HG02571 (cell line): ENCODE measurements around the gene RASGEF1C.

Experiments used
- ATAC-seq: cut with Tn5 transposase; IDR thresholded peaks from one replicate; pipeline ENCODE4 v1.9.1; 2021; ENCODE audit warnings: mild to moderate bottlenecking, moderate library complexity; ENCODE audit not compliant: unreplicated experiment

RASGEF1C gene

GRCh38 chr5:180160789-180161188, 48.2 kb downstream of the RASGEF1C start:
- ATAC-seq: no peak

DNA sequence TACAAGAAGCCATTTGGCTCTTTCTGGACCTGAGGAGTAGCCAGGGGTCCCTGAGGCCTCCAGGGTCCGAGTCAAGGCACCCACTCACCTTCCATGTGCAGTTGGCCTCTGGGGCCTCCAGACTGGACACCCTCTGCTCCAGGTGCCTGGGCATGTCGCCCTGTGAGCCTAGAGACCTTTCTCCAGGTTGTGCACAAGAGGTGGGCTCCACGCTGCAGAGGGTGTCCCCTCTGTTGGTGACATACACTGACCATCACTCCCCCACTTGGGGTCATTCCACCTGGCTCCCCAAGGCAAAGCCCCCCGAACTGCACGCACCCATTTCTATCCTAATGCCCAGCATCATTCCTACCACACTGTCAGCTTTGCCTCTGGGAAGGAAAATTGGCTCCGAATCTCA, 48.8 kb downstream of the RASGEF1C start:
- ATAC-seq: no peak

DNA sequence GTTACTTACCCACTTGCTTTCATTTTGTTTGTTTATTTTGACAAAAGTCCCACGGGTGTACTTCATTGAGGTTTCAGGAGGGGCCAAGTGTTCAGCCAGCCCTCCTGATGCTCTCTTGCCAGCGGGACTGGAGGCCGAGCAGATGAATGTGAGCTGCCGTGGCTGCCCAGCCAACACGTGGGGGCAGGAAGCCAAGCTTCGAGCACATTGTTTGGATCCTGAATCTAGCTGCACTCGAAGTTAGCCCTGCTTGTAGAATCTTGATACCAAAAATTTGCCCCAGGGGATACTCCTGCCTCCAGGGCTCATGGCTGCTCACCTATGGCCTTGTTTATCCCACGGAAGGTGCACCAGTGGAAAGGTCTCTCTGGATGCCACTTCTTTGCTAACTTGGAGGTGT, 49.3 kb downstream of the RASGEF1C start:
- ATAC-seq: no peak

DNA sequence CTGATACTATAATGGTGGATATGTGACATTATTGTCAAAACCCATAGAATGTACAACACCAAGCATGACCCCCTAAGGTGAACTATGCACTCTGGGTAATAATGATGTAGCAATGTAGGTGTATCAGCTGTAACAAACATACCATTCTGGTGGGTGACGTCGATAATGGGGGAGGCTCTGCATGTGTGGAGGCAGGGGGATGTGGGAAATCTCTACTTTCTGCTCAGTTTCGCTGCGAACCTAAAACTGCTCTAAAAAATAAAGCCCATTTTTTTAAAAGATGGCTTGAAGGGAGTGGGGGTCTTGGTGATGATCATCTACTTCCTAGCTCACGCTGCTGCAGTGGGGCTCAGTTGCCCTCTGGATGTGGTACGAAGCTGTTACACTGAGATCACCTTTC, 51.1 kb downstream of the RASGEF1C start:
- no peak for ATAC-seq

DNA sequence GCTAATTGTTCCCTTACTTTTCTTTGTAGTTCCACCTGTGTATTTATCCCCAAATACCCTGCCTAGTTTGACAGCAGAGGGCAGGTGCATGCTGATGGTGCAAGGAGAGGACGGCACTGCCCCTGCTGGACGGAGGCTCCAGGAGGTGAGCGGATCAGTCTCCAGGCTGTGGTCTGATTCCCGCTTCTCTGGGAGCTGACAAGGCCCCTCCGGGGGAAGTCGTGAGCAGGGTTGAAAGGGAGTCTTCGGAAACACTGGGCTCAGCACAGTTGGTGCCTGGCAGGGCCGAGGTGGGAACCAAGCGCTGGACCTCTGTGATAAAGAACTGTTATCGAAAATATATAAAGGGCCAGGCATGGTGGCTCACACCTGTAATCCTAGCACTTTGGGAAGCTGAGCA, 52.9 kb downstream of the RASGEF1C start:
- no peak for ATAC-seq

GRCh38 chr5:180155365-180155926, 53.6 kb downstream of the RASGEF1C start:
- no peak for ATAC-seq

DNA sequence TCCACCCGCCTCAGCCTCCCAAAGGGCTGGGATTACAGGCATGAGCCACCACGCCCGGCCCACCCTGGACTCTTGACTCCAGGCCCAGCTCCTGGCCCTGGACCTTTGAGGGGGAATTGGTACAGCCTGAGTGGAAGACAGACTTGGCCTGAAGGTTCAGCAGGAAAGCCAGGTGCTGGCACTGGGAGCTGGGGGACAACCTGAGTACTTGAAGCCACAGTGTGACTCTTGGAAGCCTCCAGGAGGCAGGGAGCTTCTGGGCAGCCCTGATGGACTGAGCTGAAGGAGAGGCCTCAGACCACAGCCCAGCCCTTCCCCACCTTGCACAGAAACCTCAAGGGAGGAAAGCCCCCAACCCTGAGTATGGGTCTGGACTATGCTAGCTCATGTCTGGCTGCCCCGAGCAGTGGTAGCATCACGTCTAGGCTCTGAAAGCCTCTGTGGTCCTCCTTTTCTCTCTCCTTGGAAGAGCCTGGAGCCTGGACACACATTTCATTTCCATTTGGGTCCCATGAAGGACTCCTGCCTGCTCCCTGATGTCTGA, 54.1 kb downstream of the RASGEF1C start:
- no peak for ATAC-seq

DNA sequence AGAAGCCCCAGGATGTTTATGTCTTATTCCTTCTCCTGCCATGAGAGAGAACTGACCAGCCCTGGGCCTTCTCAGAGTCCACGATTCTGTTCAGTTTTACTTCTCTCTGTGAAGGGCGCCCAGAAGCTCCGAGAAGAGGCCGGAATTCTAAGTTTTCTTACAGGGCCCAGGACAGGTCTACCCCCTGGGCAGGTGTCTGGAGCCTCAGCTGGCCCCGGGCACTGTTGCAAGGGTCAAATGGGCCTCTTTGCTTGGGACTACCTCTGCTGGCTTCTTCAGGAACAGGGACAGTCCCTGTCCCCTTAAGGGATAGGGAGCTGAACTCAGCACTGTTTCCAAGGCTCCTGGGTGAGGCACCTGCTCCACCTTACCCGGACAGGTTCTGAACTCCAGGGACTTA, 55.0 kb downstream of the RASGEF1C start:
- no peak for ATAC-seq

- no peak for ATAC-seq
Measured at GRCh38 chr5:180153099-180153498, 55.9 kb downstream of the RASGEF1C start.

DNA sequence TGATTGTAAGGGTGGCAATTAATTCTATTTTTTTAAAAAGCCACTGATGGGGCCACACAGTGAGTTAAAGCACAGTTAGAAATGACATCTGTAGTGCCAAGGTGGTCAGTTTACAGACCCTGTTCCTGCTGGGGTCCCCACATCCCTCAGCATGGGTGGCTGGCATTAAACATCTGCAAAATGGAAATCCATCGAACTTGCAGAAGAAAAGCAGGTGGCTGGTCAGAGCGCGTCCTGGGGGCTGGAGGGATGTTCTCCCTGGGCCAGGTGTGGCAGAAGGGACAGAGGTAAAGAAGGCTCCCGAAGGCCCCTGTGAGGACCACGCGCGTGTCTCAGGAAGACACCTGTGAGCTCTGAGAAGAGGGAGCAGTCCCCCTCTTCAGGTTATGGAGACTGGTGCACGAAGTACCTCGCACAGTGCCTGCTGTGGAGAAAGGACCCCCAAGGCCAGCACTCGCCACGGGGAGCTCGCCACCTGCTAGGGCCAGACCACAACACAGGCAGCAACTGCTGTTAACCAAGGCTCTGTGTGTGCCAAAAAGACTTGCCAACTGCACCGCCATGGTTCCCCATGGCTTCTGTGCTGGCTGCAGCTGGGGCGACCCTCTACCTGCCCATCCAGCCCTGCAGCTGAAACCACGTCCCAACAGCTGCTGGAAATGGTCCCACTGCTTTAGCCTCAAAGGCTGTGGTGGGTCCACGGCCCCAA, 65.2 kb downstream of the RASGEF1C start:
- no peak for ATAC-seq

DNA sequence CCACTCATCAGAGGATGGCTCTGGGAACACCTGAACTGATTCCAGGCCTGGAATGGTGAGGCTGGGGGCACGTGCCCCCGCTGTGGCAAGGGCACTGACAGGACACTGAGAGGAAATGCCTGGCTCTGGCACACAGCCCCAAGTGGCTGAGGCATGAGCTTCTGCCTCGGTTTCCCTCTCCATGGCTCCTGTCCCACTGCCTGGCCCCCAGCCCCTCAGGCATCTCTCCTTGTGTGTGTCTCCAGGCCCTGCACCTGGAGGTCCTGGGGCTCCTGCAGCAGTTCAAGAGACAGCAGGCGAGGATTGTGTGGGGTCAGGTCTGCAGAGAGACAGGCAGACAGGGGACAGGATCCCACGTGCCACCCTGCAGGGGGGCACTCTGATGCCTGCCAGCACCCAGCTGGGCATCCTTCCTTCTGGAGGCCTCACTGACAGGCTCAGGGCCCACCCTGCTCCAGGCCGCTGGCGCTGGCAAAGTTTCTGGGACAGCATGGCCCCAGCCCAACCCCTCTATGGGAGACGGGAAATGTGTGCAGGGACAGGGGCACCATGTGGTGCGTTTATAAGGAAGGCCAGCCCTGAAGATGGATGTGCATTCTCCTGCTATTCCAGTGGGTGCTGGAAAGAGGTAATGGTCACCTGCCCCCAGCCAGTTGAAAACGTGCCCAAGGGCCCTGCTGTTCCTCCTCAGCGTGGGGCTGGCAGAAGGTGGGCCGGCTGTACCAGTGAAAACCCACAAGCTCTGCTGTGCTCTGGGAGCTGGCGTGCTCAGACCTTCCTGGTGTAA, 66.0 kb downstream of the RASGEF1C start:
- no peak for ATAC-seq

GRCh38 chr5:180142021-180142765, 66.8 kb downstream of the RASGEF1C start:
- ATAC-seq: no peak

DNA sequence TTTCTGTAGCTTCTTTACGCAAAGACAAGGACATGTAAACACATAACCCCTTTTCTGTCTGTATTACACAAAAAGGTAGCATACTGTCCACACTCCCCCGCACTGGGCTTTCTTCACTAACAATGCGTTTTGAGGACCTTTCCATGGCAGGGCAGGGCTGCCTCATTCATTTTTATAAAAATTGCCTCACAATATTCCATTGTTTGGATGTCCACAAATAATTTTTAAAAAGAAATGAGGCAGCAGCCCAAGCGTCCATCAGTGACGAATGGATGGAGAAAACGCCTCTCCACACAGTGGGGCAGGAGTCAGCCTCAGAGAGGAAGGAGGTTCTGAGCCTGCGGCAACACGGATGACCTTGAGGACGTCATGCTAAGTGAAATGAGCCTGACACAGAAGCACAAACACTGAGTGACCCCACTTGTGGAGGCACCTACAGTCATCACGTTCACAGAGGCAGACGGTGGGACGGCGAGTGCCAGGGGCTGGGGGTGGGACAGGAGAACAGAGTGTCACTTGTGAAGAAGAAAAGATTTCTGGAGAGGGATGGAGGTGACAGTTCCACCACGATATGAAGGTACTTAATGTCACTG, 67.8 kb downstream of the RASGEF1C start:
- ATAC-seq: no peak

DNA sequence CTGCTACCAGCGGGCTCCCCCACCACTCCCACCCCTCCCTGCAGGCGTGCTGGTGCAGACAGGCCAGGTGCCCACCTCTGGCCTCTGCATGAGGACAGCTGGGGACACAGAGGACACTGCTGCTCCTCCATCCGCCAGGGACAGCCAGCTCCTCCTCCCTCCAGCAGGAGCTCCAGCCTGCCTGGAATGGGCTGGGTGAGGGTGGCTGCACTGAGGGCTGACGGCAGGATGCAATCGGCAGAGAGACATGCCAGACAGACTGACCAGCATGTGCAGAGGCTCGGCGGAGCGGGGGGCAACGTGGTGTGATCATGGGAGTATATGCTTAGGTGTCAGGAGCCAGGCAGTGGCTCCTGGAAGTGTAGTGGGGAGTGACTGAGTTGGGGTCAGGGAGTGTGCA, 68.4 kb downstream of the RASGEF1C start:
- no peak for ATAC-seq

GRCh38 chr5:180140079-180140554, 68.9 kb downstream of the RASGEF1C start:
- ATAC-seq: no peak

DNA sequence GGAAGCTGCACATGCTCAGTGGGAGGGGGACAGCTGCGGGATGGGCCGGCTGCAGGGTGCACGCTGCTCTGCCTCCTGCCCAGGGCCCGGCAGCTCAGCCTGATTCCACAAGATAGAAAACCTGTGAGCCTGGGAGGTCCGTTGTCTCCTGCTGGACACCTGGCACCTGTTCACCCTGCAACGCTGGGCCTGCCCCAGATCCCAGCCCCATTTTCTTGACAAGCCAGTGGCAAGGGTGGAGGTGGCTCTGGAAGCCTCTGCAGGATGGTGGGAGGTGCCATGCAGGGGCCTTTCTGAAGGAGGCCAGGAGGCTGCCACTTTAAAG, 69.3 kb downstream of the RASGEF1C start:
- no peak for ATAC-seq

GRCh38 chr5:180138976-180139730, 69.9 kb downstream of the RASGEF1C start:
- no peak for ATAC-seq

DNA sequence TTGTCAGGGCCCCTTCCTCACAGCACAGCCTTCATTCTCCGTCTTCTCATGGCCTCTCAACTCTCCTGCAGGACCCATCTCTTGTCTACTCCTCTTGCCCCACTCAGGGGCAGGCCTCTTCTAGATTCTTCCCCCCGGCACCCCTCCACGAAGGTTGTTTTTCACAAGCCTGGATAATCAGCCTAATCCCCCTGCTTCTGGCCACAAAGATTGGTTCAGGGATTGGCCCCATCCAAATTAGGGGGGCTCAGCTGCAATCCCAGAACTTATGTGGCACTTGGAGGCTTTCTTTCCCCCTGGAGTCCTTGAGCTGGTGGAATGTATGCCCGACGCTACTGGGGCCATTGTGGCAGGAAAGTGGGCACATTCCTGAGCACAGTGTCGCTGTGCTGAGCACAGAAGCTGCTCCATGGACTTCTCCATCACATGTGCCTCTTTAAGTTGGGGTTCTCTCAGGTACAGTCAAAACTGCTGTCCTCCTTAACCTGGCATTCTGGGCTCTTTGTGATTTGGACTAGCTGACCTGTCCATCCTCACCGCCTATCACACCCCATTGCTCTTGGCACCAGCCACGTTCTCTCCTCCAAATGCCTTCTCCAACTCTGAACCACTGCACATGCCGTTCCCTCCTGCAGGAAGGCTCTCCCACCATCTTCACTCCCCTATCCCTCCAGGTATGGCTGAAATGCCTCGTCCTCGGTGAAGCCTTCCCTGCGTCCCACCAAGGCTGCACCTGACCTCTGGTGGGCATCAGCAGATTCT, 70.6 kb downstream of the RASGEF1C start:
- ATAC-seq: no peak
